ENCODE data around the gene SCG5. TPM values are rescaled to one million over a fixed set of nuclear protein-coding genes. Genes with fewer than 3 reads are reported as not detected.

Gene SCG5
- total RNA-seq, 1 donor from 2014 or later, result 18.2 TPM

GRCh38 chr15:32705446-32705845 lies 63.9 kb downstream of the SCG5 start:
- TF ChIP-seq CTCF (IDR thresholded peaks at IDR 0.05; ENCODE audit: unreplicated experiment), result no peak
- H3K27me3 Mint-ChIP-seq, result peaks cover 14% of the 10 kb centered on the region
- no peak for DNase-seq (ENCODE audit: low spot score, unreplicated experiment)
- peaks cover 8% of the 10 kb centered on the region for H3K4me1 Mint-ChIP-seq (ENCODE audit: low read depth)
- no peaks in the 10 kb centered on the region for H3K36me3 Mint-ChIP-seq (ENCODE audit: insufficient read depth)
- H3K4me3 Mint-ChIP-seq (ENCODE audit: low read depth), result no peak overlapping the region
- H3K27ac Mint-ChIP-seq, result no peak overlapping the region
- H3K9me3 Mint-ChIP-seq (ENCODE audit: low read depth), result no peaks in the 10 kb centered on the region

GRCh38 chr15:32706704-32707103 lies 65.2 kb downstream of the SCG5 start:
- Mint-ChIP-seq H3K27me3 (peaks cover 17% of the 10 kb centered on the region), H3K27ac (no peak overlapping the region), H3K4me3 (ENCODE audit: low read depth) (no peak overlapping the region), H3K9me3 (ENCODE audit: low read depth) (no peaks in the 10 kb centered on the region), H3K4me1 (ENCODE audit: low read depth) (peaks cover 6% of the 10 kb centered on the region), H3K36me3 (ENCODE audit: insufficient read depth) (no peaks in the 10 kb centered on the region)
- no peak for TF ChIP-seq CTCF (IDR thresholded peaks at IDR 0.05; ENCODE audit: unreplicated experiment)
- no peak for DNase-seq (ENCODE audit: low spot score, unreplicated experiment)

- Mint-ChIP-seq H3K27me3 (peaks cover 24% of the 10 kb centered on the region), H3K9me3 (ENCODE audit: low read depth) (no peaks in the 10 kb centered on the region), H3K4me1 (ENCODE audit: low read depth) (peaks cover 6% of the 10 kb centered on the region), H3K4me3 (ENCODE audit: low read depth) (no peak overlapping the region), H3K36me3 (ENCODE audit: insufficient read depth) (no peaks in the 10 kb centered on the region), H3K27ac (no peak overlapping the region)
- no peak for DNase-seq (ENCODE audit: low spot score, unreplicated experiment)
- no peak for TF ChIP-seq CTCF (IDR thresholded peaks at IDR 0.05; ENCODE audit: unreplicated experiment)
These were observed 65.9 kb downstream of the SCG5 start for GRCh38 chr15:32707436-32707835.

GRCh38 chr15:32709295-32710033 lies 68.0 kb downstream of the SCG5 start:
- H3K4me1 Mint-ChIP-seq (ENCODE audit: low read depth), result peaks cover 6% of the 10 kb centered on the region
- H3K27me3 Mint-ChIP-seq, result peaks cover 35% of the 10 kb centered on the region
- H3K27ac Mint-ChIP-seq, result no peak overlapping the region
- no peaks in the 10 kb centered on the region for H3K36me3 Mint-ChIP-seq (ENCODE audit: insufficient read depth)
- DNase-seq (ENCODE audit: low spot score, unreplicated experiment), result no peak
- H3K4me3 Mint-ChIP-seq (ENCODE audit: low read depth), result no peak overlapping the region
- H3K9me3 Mint-ChIP-seq (ENCODE audit: low read depth), result no peaks in the 10 kb centered on the region
- no peak for TF ChIP-seq CTCF (IDR thresholded peaks at IDR 0.05; ENCODE audit: unreplicated experiment)

- TF ChIP-seq CTCF (IDR thresholded peaks at IDR 0.05; ENCODE audit: unreplicated experiment), result no peak
- Mint-ChIP-seq H3K27me3 (peaks cover 79% of the 10 kb centered on the region), H3K4me3 (ENCODE audit: low read depth) (no peak overlapping the region), H3K27ac (no peak overlapping the region), H3K36me3 (ENCODE audit: insufficient read depth) (no peaks in the 10 kb centered on the region), H3K4me1 (ENCODE audit: low read depth) (peaks cover 14% of the 10 kb centered on the region), H3K9me3 (ENCODE audit: low read depth) (no peaks in the 10 kb centered on the region)
- DNase-seq (ENCODE audit: low spot score, unreplicated experiment), result no peak
These were observed 73.8 kb downstream of the SCG5 start for GRCh38 chr15:32715276-32715675.
